HFFc6 (cell line): ENCODE data around the gene GMEB2. TPM values are rescaled to one million over a fixed set of nuclear protein-coding genes. Genes with fewer than 3 reads are reported as not detected.
A peak's percentile ranks its signal among the peaks of the same experiment; 100 is the strongest.

Experiments
- DNase-seq: peaks from one replicate; pipeline ENCODE4 v3.0.0-alpha.2; 2018
- H3K27ac Mint-ChIP-seq: 2 replicates; pipeline ENCODE4 v1.8.0; 2020; ENCODE audit warnings: mild to moderate bottlenecking, mixed read lengths
- H3K27me3 Mint-ChIP-seq: 2 replicates; pipeline ENCODE4 v1.8.0; 2021; ENCODE audit warnings: mild to moderate bottlenecking, moderate library complexity, mixed read lengths; ENCODE audit not compliant: insufficient read depth
- H3K36me3 Mint-ChIP-seq: 2 replicates; pipeline ENCODE4 v1.8.0; 2021; ENCODE audit warnings: low read depth, mixed read lengths
- H3K4me1 Mint-ChIP-seq: 2 replicates; pipeline ENCODE4 v1.8.0; 2020; ENCODE audit warnings: low read depth, mixed read lengths
- H3K4me3 Mint-ChIP-seq: 2 replicates; pipeline ENCODE4 v1.8.0; 2020; ENCODE audit warnings: mild to moderate bottlenecking, moderate library complexity, mixed read lengths
- H3K9me3 Mint-ChIP-seq: 2 replicates; pipeline ENCODE4 v1.8.0; 2020; ENCODE audit warnings: mild to moderate bottlenecking, mixed read lengths
- CTCF ChIP-seq: fragments of 200-600 bp; sonication (generic); IDR thresholded peaks from 2 replicates; pipeline ENCODE4 v1.5.0; 2021; ENCODE audit warnings: antibody characterized with exemption, mild to moderate bottlenecking
- total RNA-seq, 6 experiments: library from RNA; stranded (reverse); fragmentation: NEBNext Ultra II Directional; extraction: Animal tissue kit (Norgen Biotek cat#: 25700); gene quantifications; 2 replicates in 1 of 6; 3 replicates in 5 of 6; pipeline ENCODE4 v1.2.3, GENCODE V29; 2021

GMEB2 gene
- total RNA-seq, 6 experiments from 2014 or later, result 10.9 to 12.4 (median 12.0) TPM

GRCh38 chr20:63594043-63594561, 32.8 kb downstream of the GMEB2 start:
- H3K9me3 Mint-ChIP-seq, result no peaks in the 10 kb centered on the region
- H3K27me3 Mint-ChIP-seq, result no peaks in the 10 kb centered on the region; the same call in none of the 2 replicates
- H3K27ac Mint-ChIP-seq, result no peak overlapping the region
- peak; percentile 27 for DNase-seq
- no peak overlapping the region for H3K4me3 Mint-ChIP-seq
- no peak for TF ChIP-seq CTCF
- H3K36me3 Mint-ChIP-seq, result peaks cover 15% of the 10 kb centered on the region; the same call in 1 of the 2 replicates
- peaks cover 12% of the 10 kb centered on the region; the same call in 1 of the 2 replicates for H3K4me1 Mint-ChIP-seq

DNA sequence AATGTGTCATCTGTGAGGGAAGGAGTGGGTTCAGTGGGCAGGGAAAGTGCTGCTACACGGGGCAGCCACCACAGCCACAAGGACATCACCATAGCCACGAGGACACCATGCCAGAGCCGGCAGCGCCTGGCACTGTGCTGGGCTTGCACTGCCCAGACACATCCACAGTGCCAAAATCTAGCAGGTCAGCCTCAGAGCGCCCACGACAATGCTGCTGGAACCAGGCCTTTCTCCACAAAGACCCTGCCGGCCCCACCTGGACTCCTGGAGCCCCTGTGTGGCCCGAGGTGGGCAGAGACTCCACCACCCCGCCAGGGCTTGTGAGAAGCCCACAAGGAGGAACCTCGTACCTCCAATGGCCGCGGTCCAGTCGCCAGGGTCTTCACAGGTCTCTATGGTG, 34.2 kb downstream of the GMEB2 start:
- no peak for TF ChIP-seq CTCF
- H3K4me3 Mint-ChIP-seq, result no peak overlapping the region
- no peaks in the 10 kb centered on the region; the same call in none of the 2 replicates for H3K27me3 Mint-ChIP-seq
- H3K36me3 Mint-ChIP-seq, result peaks cover 10% of the 10 kb centered on the region; the same call in 1 of the 2 replicates
- H3K4me1 Mint-ChIP-seq, result peaks cover 12% of the 10 kb centered on the region; the same call in 1 of the 2 replicates
- H3K9me3 Mint-ChIP-seq, result no peaks in the 10 kb centered on the region
- no peak for DNase-seq
- no peak overlapping the region for H3K27ac Mint-ChIP-seq

DNA sequence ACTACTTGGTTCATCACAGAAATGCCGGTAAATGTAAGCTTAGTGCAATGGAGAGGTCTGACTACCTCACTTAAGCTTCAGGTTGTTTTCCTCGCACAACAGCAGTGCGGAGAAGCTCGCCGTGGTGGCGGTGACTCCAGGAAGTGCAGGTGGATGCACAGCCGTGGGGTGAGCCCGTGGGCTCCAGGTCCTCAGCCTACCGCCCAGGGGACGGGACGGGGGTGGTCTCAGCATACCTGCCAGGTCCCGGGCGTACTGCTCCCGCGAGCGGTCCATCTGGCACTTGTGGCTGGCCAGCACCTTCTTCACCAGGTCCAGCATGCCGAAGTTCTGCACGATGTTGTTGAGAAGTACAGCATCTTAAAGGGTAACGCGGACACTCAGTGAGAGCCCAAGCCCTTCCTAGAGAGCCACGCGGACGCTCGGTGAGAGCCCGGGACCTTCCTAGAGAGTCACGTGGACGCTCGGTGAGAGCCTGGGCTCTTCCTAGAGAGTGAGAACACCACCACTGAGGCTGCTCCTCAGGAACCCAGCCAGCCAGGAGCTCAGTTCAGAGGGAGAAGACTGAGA, 35.0 kb downstream of the GMEB2 start:
- no peaks in the 10 kb centered on the region; the same call in none of the 2 replicates for H3K27me3 Mint-ChIP-seq
- no peak overlapping the region for H3K27ac Mint-ChIP-seq
- peaks cover 12% of the 10 kb centered on the region; the same call in 1 of the 2 replicates for H3K4me1 Mint-ChIP-seq
- H3K36me3 Mint-ChIP-seq, result peaks cover 15% of the 10 kb centered on the region
- no peak for TF ChIP-seq CTCF
- no peaks in the 10 kb centered on the region for H3K9me3 Mint-ChIP-seq
- H3K4me3 Mint-ChIP-seq, result no peak overlapping the region
- no peak for DNase-seq

DNA sequence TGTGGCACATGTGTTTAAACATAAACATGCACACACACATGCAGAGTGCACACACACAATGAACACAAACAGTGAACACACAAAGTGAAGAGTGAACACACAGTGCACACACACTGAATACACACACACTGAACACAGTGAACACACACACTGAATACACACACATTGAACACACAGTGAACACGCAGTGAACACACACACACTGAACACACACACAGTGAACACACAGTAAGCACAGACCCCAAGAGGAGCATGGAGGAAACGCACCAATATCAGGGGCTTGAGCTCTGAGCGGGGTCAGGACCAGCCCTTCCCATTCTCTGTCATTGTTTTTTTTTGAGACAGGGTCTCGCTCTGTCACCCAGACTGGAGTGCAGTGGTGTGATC, 35.8 kb downstream of the GMEB2 start:
- TF ChIP-seq CTCF, result no peak
- no peaks in the 10 kb centered on the region; the same call in none of the 2 replicates for H3K27me3 Mint-ChIP-seq
- no peak overlapping the region for H3K27ac Mint-ChIP-seq
- H3K4me1 Mint-ChIP-seq, result peaks cover 12% of the 10 kb centered on the region; the same call in 1 of the 2 replicates
- no peak for DNase-seq
- no peaks in the 10 kb centered on the region for H3K9me3 Mint-ChIP-seq
- no peak overlapping the region for H3K4me3 Mint-ChIP-seq
- peaks cover 15% of the 10 kb centered on the region for H3K36me3 Mint-ChIP-seq

DNA sequence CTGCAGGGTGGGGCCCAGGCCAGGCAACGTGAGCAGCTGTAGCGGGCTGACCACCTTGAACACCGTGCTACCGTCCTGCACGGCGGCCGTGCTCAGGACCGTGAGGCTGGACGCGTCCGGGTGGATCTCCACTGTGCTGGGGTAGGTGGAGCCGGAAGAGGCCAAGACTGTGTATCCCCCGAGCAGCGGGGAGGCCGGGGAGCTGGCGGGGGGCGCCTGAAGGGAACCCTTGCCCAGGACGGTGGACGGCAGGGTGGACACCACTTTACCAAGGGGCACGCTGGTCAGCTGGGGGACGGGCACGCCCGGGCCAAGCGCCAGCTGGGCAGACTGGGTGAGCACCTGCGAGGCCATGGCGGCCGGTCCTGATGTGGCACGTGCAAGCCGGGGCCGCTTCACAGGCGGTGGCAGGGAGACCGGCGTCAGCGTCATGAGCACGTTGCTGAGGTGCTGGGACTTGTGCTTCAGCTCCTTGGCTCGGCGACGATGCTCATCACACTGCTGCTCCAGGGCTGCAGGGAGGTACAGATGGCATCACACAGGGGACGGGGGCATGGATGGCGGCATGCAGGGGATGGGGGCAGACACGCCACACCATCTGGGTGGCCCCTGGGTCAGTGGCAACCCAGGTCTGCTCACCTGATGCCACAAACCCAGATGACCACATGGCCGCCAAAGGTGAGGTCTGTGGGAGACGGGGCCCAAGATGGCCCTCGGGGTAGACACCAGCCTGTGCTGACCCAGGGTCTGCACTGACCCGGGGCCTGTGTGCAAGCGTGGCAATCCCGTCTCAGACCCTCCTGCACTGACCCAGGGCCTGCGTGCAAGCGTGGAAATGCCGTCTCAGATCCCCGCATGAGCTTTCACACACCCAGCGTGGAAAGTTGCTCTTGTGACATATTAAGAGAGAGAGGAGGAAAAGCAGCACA, 36.4 kb downstream of the GMEB2 start:
- no peak for TF ChIP-seq CTCF
- H3K27ac Mint-ChIP-seq, result no peak overlapping the region
- H3K4me1 Mint-ChIP-seq, result peaks cover 12% of the 10 kb centered on the region; the same call in 1 of the 2 replicates
- peaks cover 15% of the 10 kb centered on the region for H3K36me3 Mint-ChIP-seq
- DNase-seq, result no peak
- no peaks in the 10 kb centered on the region for H3K9me3 Mint-ChIP-seq
- H3K27me3 Mint-ChIP-seq, result no peaks in the 10 kb centered on the region; the same call in none of the 2 replicates
- H3K4me3 Mint-ChIP-seq, result no peak overlapping the region
